ENCODE measurements around the gene ARFRP1.

DNA sequence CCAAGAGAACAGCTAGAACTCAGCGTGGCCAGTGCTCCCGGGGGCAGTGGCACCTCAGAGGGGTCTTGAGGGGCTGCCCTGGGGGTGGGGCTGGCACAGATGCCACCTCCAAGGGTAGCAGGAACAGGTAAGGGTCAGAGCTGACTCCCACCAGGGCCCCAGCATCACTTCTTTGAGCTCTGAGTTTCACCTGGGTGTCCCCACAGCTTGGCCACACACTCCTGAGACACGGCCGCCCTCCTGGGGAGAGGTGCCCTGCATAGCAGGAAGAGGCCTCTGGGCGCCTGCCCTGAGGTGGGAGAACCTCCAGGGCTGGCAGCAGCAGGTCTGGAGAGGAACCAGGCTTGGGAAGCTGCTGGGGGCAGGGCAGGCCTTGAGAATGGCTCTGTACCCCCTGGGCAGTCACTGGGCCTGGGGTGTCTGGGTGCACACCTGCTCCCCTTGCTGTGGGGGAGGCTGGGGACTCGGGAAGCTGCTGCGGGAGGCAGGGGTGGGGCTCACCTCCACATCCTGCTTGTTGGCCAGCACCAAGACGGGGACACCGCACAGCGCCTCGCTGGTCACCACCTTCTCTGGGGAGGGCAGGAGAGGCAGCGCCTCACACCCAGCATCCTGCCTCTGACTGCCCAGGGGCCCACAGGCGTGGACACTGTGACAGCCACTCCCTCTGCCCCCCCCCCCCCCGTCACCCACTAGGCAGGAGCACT lies 6.3 kb downstream of the ARFRP1 start:
- TF ChIP-seq, protein P1, sequence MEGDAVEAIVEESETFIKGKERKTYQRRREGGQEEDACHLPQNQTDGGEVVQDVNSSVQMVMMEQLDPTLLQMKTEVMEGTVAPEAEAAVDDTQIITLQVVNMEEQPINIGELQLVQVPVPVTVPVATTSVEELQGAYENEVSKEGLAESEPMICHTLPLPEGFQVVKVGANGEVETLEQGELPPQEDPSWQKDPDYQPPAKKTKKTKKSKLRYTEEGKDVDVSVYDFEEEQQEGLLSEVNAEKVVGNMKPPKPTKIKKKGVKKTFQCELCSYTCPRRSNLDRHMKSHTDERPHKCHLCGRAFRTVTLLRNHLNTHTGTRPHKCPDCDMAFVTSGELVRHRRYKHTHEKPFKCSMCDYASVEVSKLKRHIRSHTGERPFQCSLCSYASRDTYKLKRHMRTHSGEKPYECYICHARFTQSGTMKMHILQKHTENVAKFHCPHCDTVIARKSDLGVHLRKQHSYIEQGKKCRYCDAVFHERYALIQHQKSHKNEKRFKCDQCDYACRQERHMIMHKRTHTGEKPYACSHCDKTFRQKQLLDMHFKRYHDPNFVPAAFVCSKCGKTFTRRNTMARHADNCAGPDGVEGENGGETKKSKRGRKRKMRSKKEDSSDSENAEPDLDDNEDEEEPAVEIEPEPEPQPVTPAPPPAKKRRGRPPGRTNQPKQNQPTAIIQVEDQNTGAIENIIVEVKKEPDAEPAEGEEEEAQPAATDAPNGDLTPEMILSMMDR (IDR thresholded peaks at IDR 0.05), result no peak
- TF ChIP-seq POLR2A (IDR thresholded peaks at IDR 0.05), result no peak

Measured in right lobe of liver (tissue), 4 donors.